Stimulated activated naive CD8-positive, alpha-beta T cell treated with anti-CD3 and anti-CD28 coated beads, Interleukin-15, Interleukin-2, amounts not matched to agents 100 ng/mL and 50 ng/mL, for 24 hours (primary cell): ENCODE measurements around the gene ENO2.

Experiments used
- H3K27ac Mint-ChIP-seq: one replicate; pipeline ENCODE4 v1.8.0; 2021; ENCODE audit warnings: mild to moderate bottlenecking, mixed read lengths
- H3K27me3 Mint-ChIP-seq: one replicate; pipeline ENCODE4 v1.8.0; 2021; ENCODE audit warnings: mixed read lengths
- H3K36me3 Mint-ChIP-seq: one replicate; pipeline ENCODE4 v1.8.0; 2021; ENCODE audit warnings: low read depth, mixed read lengths
- H3K4me1 Mint-ChIP-seq: one replicate; pipeline ENCODE4 v1.8.0; 2021; ENCODE audit warnings: low read depth, mixed read lengths
- H3K4me3 Mint-ChIP-seq: one replicate; pipeline ENCODE4 v1.8.0; 2021; ENCODE audit warnings: mild to moderate bottlenecking, mixed read lengths
- H3K9me3 Mint-ChIP-seq: one replicate; pipeline ENCODE4 v1.8.0; 2021; ENCODE audit warnings: mixed read lengths

Gene ENO2

GRCh38 chr12:6932766-6933165 lies 18.4 kb downstream of the ENO2 start:
- H3K27me3 Mint-ChIP-seq: no peaks in the 10 kb centered on the region
- peak overlapping the region; percentile 37 for H3K27ac Mint-ChIP-seq
- H3K4me1 Mint-ChIP-seq: peaks cover 78% of the 10 kb centered on the region
- no peaks in the 10 kb centered on the region for H3K9me3 Mint-ChIP-seq
- H3K4me3 Mint-ChIP-seq: no peak overlapping the region
- peaks cover 30% of the 10 kb centered on the region for H3K36me3 Mint-ChIP-seq

GRCh38 chr12:6934110-6934509 lies 19.7 kb downstream of the ENO2 start:
- Mint-ChIP-seq H3K9me3 (no peaks in the 10 kb centered on the region), H3K36me3 (peaks cover 36% of the 10 kb centered on the region), H3K4me1 (peaks cover 81% of the 10 kb centered on the region), H3K4me3 (no peak overlapping the region), H3K27me3 (no peaks in the 10 kb centered on the region), H3K27ac (peak overlapping the region; percentile 86)

GRCh38 chr12:6935371-6936193 lies 21.2 kb downstream of the ENO2 start:
- Mint-ChIP-seq H3K27ac (peak overlapping the region; percentile 99), H3K9me3 (no peaks in the 10 kb centered on the region), H3K4me1 (peaks cover 73% of the 10 kb centered on the region)

GRCh38 chr12:6936194-6936635 lies 21.8 kb downstream of the ENO2 start:
- H3K27ac Mint-ChIP-seq: peak overlapping the region; percentile 99
- no peaks in the 10 kb centered on the region for H3K27me3 Mint-ChIP-seq
- H3K4me3 Mint-ChIP-seq: peak overlapping the region; percentile 93
- no peaks in the 10 kb centered on the region for H3K9me3 Mint-ChIP-seq
- peaks cover 68% of the 10 kb centered on the region for H3K4me1 Mint-ChIP-seq
- peaks cover 42% of the 10 kb centered on the region for H3K36me3 Mint-ChIP-seq

More at GRCh38 chr12:6935371-6936193, 21.2 kb downstream of the ENO2 start:
- Mint-ChIP-seq H3K27me3 (no peaks in the 10 kb centered on the region), H3K4me3 (peak overlapping the region; percentile 93), H3K36me3 (peaks cover 41% of the 10 kb centered on the region)

- peak overlapping the region; percentile 99 for H3K27ac Mint-ChIP-seq
- no peaks in the 10 kb centered on the region for H3K27me3 Mint-ChIP-seq
- peak overlapping the region; percentile 93 for H3K4me3 Mint-ChIP-seq
- peaks cover 42% of the 10 kb centered on the region for H3K36me3 Mint-ChIP-seq
- H3K9me3 Mint-ChIP-seq: no peaks in the 10 kb centered on the region
- H3K4me1 Mint-ChIP-seq: peaks cover 62% of the 10 kb centered on the region
These were observed 22.5 kb downstream of the ENO2 start for GRCh38 chr12:6936636-6937480.

- peaks cover 60% of the 10 kb centered on the region for H3K4me1 Mint-ChIP-seq
- H3K4me3 Mint-ChIP-seq: peak overlapping the region; percentile 93
- H3K36me3 Mint-ChIP-seq: peaks cover 42% of the 10 kb centered on the region
These were observed 23.3 kb downstream of the ENO2 start for GRCh38 chr12:6937481-6938352.

GRCh38 chr12:6938353-6939190 lies 24.2 kb downstream of the ENO2 start:
- Mint-ChIP-seq H3K27ac (peak overlapping the region; percentile 99), H3K36me3 (peaks cover 43% of the 10 kb centered on the region), H3K27me3 (peaks cover 2% of the 10 kb centered on the region), H3K4me3 (peak overlapping the region; percentile 93), H3K9me3 (no peaks in the 10 kb centered on the region), H3K4me1 (peaks cover 60% of the 10 kb centered on the region)

More at GRCh38 chr12:6937481-6938352, 23.3 kb downstream of the ENO2 start:
- no peaks in the 10 kb centered on the region for H3K27me3 Mint-ChIP-seq
- H3K27ac Mint-ChIP-seq: peak overlapping the region; percentile 99
- H3K9me3 Mint-ChIP-seq: no peaks in the 10 kb centered on the region

- Mint-ChIP-seq H3K4me3 (peak overlapping the region; percentile 70), H3K36me3 (peaks cover 40% of the 10 kb centered on the region), H3K4me1 (peaks cover 61% of the 10 kb centered on the region), H3K27me3 (peaks cover 4% of the 10 kb centered on the region), H3K27ac (peak overlapping the region; percentile 85), H3K9me3 (no peaks in the 10 kb centered on the region)
These were observed 24.8 kb downstream of the ENO2 start for GRCh38 chr12:6939191-6939540.

GRCh38 chr12:6941267-6941666 lies 26.9 kb downstream of the ENO2 start:
- Mint-ChIP-seq H3K9me3 (no peaks in the 10 kb centered on the region), H3K4me1 (peaks cover 60% of the 10 kb centered on the region), H3K27ac (no peak overlapping the region), H3K36me3 (peaks cover 37% of the 10 kb centered on the region), H3K4me3 (no peak overlapping the region), H3K27me3 (peaks cover 4% of the 10 kb centered on the region)

GRCh38 chr12:6941782-6942181 lies 27.4 kb downstream of the ENO2 start:
- H3K4me1 Mint-ChIP-seq: peaks cover 60% of the 10 kb centered on the region
- H3K36me3 Mint-ChIP-seq: peaks cover 32% of the 10 kb centered on the region
- no peak overlapping the region for H3K4me3 Mint-ChIP-seq
- H3K27me3 Mint-ChIP-seq: peaks cover 4% of the 10 kb centered on the region
- no peak overlapping the region for H3K27ac Mint-ChIP-seq
- H3K9me3 Mint-ChIP-seq: no peaks in the 10 kb centered on the region

GRCh38 chr12:6942331-6942665 lies 27.9 kb downstream of the ENO2 start:
- Mint-ChIP-seq H3K9me3 (no peaks in the 10 kb centered on the region), H3K4me1 (peaks cover 63% of the 10 kb centered on the region), H3K27ac (peak overlapping the region; percentile 99), H3K36me3 (peaks cover 31% of the 10 kb centered on the region), H3K27me3 (peaks cover 4% of the 10 kb centered on the region), H3K4me3 (no peak overlapping the region)

GRCh38 chr12:6943389-6943721 lies 29.0 kb downstream of the ENO2 start:
- Mint-ChIP-seq H3K27ac (peak overlapping the region; percentile 99), H3K9me3 (no peaks in the 10 kb centered on the region), H3K4me1 (peaks cover 68% of the 10 kb centered on the region), H3K4me3 (peak overlapping the region; percentile 98), H3K36me3 (peaks cover 31% of the 10 kb centered on the region), H3K27me3 (peaks cover 4% of the 10 kb centered on the region)

- peaks cover 31% of the 10 kb centered on the region for H3K36me3 Mint-ChIP-seq
- H3K4me1 Mint-ChIP-seq: peaks cover 71% of the 10 kb centered on the region
- H3K27ac Mint-ChIP-seq: peak within 1 kb of the TSS; percentile 99
These were observed 29.5 kb downstream of the ENO2 start, which contains the start of the genes C12orf57 and RNU7-1 for GRCh38 chr12:6943722-6944380. Gene C12orf57, plus strand, starts transcription at chr12:6944022. Its CDS starts 100 bp downstream, at chr12:6944122. Gene RNU7-1, plus strand, starts transcription at chr12:6943816.

More at GRCh38 chr12:6943722-6944380, 29.5 kb downstream of the ENO2 start, which contains the start of the genes C12orf57 and RNU7-1:
- peak within 1 kb of the TSS; percentile 98 for H3K4me3 Mint-ChIP-seq
- H3K27me3 Mint-ChIP-seq: peaks cover 4% of the 10 kb centered on the region
- H3K9me3 Mint-ChIP-seq: no peaks in the 10 kb centered on the region
